ENCODE results near the gene SLC6A18.

GRCh38 chr5:1224631-1225030 is 550 bp upstream of the SLC6A18 start:
- TF ChIP-seq, protein P1, sequence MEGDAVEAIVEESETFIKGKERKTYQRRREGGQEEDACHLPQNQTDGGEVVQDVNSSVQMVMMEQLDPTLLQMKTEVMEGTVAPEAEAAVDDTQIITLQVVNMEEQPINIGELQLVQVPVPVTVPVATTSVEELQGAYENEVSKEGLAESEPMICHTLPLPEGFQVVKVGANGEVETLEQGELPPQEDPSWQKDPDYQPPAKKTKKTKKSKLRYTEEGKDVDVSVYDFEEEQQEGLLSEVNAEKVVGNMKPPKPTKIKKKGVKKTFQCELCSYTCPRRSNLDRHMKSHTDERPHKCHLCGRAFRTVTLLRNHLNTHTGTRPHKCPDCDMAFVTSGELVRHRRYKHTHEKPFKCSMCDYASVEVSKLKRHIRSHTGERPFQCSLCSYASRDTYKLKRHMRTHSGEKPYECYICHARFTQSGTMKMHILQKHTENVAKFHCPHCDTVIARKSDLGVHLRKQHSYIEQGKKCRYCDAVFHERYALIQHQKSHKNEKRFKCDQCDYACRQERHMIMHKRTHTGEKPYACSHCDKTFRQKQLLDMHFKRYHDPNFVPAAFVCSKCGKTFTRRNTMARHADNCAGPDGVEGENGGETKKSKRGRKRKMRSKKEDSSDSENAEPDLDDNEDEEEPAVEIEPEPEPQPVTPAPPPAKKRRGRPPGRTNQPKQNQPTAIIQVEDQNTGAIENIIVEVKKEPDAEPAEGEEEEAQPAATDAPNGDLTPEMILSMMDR (IDR thresholded peaks at IDR 0.05): no peak
- no peak for TF ChIP-seq POLR2A (IDR thresholded peaks at IDR 0.05)

All from vagina (tissue), 2 donors.